H1 (cell line): ENCODE data around the gene FHIT. TPM values are rescaled to one million over a fixed set of nuclear protein-coding genes. Genes with fewer than 3 reads are reported as not detected.

Experiments used
- CBX8 ChIP-seq: fragments of 300-800, 300-1000 bp; sonication (generic); IDR thresholded peaks from 2 replicates; pipeline ENCODE4 v1.7.1; 2016; ENCODE audit warnings: low read depth, low read length, borderline replicate concordance
- EP300 ChIP-seq, 2 experiments: IDR thresholded peaks; 1 replicate in 1 of 2; 2 replicates in 1 of 2; pipeline ENCODE4 v1.6.1; 2011 to 2012; ENCODE audit warnings: low read depth in 2 of 2, low read length in 2 of 2, mild to moderate bottlenecking in 2 of 2, borderline replicate concordance in 1 of 2, inconsistent platforms in 1 of 2, moderate library complexity in 1 of 2
- EZH2 ChIP-seq: fragments of 200-600 bp; sonication (generic); IDR thresholded peaks from 2 replicates; pipeline ENCODE4 v1.7.1; 2012; ENCODE audit warnings: low read depth, mild to moderate bottlenecking, moderate library complexity, low read length, inconsistent platforms; ENCODE audit not compliant: severe bottlenecking
- NANOG ChIP-seq: IDR thresholded peaks from 2 replicates; pipeline ENCODE4 v1.6.1; 2011; ENCODE audit warnings: low read length, low read depth, mild to moderate bottlenecking, inconsistent platforms; ENCODE audit not compliant: insufficient read depth, poor library complexity, severe bottlenecking
- SIRT6 ChIP-seq: IDR thresholded peaks from one replicate; pipeline ENCODE4 v1.7.1; 2012; ENCODE audit warnings: low read length, inconsistent platforms
- SP4 ChIP-seq: IDR thresholded peaks from 2 replicates; pipeline ENCODE4 v1.6.1; 2012; ENCODE audit warnings: low read length, inconsistent platforms
- TCF12 ChIP-seq: IDR thresholded peaks from 2 replicates; pipeline ENCODE4 v1.6.1; 2011; ENCODE audit warnings: low read depth, mild to moderate bottlenecking, low read length
- polyA plus RNA-seq, 7 experiments: library from polyadenylated mRNA; depleted of rRNA in 3 of 7; stranded (reverse) in 5 of 7; unstranded in 2 of 7; fragments of >200 nt in 5 of 7; fragments of 200-250 nt in 2 of 7; gene quantifications; 1 replicate in 5 of 7; 2 replicates in 1 of 7; 4 replicates in 1 of 7; pipeline versions ENCODE4 v1.2.1 to v1.2.3, GENCODE V29; 2011 to 2013; ENCODE audit warnings: missing spikeins in 2 of 7, mixed read lengths in 2 of 7
- total RNA-seq: library from RNA; stranded (reverse); fragmentation: NEBNext Ultra II Directional; extraction: Animal tissue kit (Norgen Biotek cat#: 25700); gene quantifications from 2 replicates; pipeline ENCODE4 v1.2.1, GENCODE V29; 2021
- TF ChIP-seq, protein P1 (sequence below): IDR thresholded peaks from 2 replicates; pipeline ENCODE4 v1.6.1; 2012; ENCODE audit warnings: inconsistent platforms

FHIT gene
- total and polyA plus RNA-seq, 2 of the 8 experiments (the other 6 are each of a cell fraction or from before 2014, with no cell fraction given): 1.2 to 3.2 TPM

DNA sequence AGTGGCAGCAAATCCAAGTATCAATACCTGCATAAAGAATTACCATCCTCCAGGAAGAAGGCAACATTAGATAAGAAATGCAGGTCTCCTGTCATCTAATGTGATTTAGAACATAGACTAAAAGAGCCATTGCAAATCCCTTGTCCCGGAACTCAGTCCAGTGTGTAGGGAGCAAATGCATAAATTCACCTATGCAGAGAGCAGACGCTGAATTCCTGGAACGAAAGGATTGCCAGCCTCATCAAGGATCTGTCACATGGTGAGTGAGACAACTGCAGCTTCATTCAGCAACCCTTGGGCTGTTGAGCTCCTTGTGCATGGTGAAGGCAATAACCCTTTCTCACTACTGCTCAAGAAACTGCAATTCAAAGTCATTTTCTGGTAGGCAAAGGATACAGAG, 1504.7 kb downstream of the FHIT start (continued):
- TF ChIP-seq EP300 (IDR thresholded peaks at IDR 0.05; ENCODE audit: borderline replicate concordance in 1 of 2, low read depth in 2 of 2, low read length in 2 of 2) (no peak), CBX8 (no peak), EZH2 (no peak), SIRT6 (no peak), NANOG (no peak), TCF12 (no peak), SP4 (no peak)
- TF ChIP-seq, protein P1, sequence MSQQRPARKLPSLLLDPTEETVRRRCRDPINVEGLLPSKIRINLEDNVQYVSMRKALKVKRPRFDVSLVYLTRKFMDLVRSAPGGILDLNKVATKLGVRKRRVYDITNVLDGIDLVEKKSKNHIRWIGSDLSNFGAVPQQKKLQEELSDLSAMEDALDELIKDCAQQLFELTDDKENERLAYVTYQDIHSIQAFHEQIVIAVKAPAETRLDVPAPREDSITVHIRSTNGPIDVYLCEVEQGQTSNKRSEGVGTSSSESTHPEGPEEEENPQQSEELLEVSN: no peak
- TF ChIP-seq, all 59 proteins: peak for 0
